ENCODE measurements around the gene AFAP1. TPM values are rescaled to one million over a fixed set of nuclear protein-coding genes. Genes with fewer than 3 reads are reported as not detected.

AFAP1 gene
- total RNA-seq, 1 donor from 2014 or later: 27.8 TPM

GRCh38 chr4:7744142-7744804 is 195.4 kb downstream of the AFAP1 start:
- DNase-seq (ENCODE audit: low spot score): no peak
- no peak for TF ChIP-seq CTCF (IDR thresholded peaks at IDR 0.05; ENCODE audit: unreplicated experiment)
- no peaks in the 10 kb centered on the region for H3K4me1 Mint-ChIP-seq (ENCODE audit: unreplicated experiment)
- peaks cover 9% of the 10 kb centered on the region for H3K27me3 Mint-ChIP-seq (ENCODE audit: unreplicated experiment)
- H3K4me3 Mint-ChIP-seq (ENCODE audit: unreplicated experiment): no peak overlapping the region
- no peaks in the 10 kb centered on the region for H3K36me3 Mint-ChIP-seq (ENCODE audit: low read depth, unreplicated experiment)
- H3K9me3 Mint-ChIP-seq (ENCODE audit: unreplicated experiment): no peaks in the 10 kb centered on the region
- no peak overlapping the region for H3K27ac Mint-ChIP-seq (ENCODE audit: unreplicated experiment)

GRCh38 chr4:7742807-7743280 is 196.8 kb downstream of the AFAP1 start:
- H3K4me1 Mint-ChIP-seq (ENCODE audit: unreplicated experiment): no peaks in the 10 kb centered on the region
- no peaks in the 10 kb centered on the region for H3K9me3 Mint-ChIP-seq (ENCODE audit: unreplicated experiment)
- peaks cover 11% of the 10 kb centered on the region for H3K27me3 Mint-ChIP-seq (ENCODE audit: unreplicated experiment)
- no peak for DNase-seq (ENCODE audit: low spot score)
- H3K36me3 Mint-ChIP-seq (ENCODE audit: low read depth, unreplicated experiment): no peaks in the 10 kb centered on the region
- no peak overlapping the region for H3K27ac Mint-ChIP-seq (ENCODE audit: unreplicated experiment)
- no peak overlapping the region for H3K4me3 Mint-ChIP-seq (ENCODE audit: unreplicated experiment)
- TF ChIP-seq CTCF (IDR thresholded peaks at IDR 0.05; ENCODE audit: unreplicated experiment): no peak

GRCh38 chr4:7741946-7742806 is 197.5 kb downstream of the AFAP1 start:
- no peak for DNase-seq (ENCODE audit: low spot score)
- H3K9me3 Mint-ChIP-seq (ENCODE audit: unreplicated experiment): no peaks in the 10 kb centered on the region
- no peak overlapping the region for H3K27ac Mint-ChIP-seq (ENCODE audit: unreplicated experiment)
- H3K36me3 Mint-ChIP-seq (ENCODE audit: low read depth, unreplicated experiment): no peaks in the 10 kb centered on the region
- H3K27me3 Mint-ChIP-seq (ENCODE audit: unreplicated experiment): peaks cover 8% of the 10 kb centered on the region
- no peaks in the 10 kb centered on the region for H3K4me1 Mint-ChIP-seq (ENCODE audit: unreplicated experiment)
- TF ChIP-seq CTCF (IDR thresholded peaks at IDR 0.05; ENCODE audit: unreplicated experiment): no peak
- H3K4me3 Mint-ChIP-seq (ENCODE audit: unreplicated experiment): no peak overlapping the region

GRCh38 chr4:7740866-7741525 is 198.7 kb downstream of the AFAP1 start:
- no peak for TF ChIP-seq CTCF (IDR thresholded peaks at IDR 0.05; ENCODE audit: unreplicated experiment)
- no peak overlapping the region for H3K27ac Mint-ChIP-seq (ENCODE audit: unreplicated experiment)

More at GRCh38 chr4:7740866-7741525, 198.7 kb downstream of the AFAP1 start:
- Mint-ChIP-seq H3K36me3 (ENCODE audit: low read depth, unreplicated experiment) (no peaks in the 10 kb centered on the region), H3K27me3 (ENCODE audit: unreplicated experiment) (peaks cover 5% of the 10 kb centered on the region), H3K4me3 (ENCODE audit: unreplicated experiment) (no peak overlapping the region), H3K9me3 (ENCODE audit: unreplicated experiment) (no peaks in the 10 kb centered on the region), H3K4me1 (ENCODE audit: unreplicated experiment) (no peaks in the 10 kb centered on the region)
- DNase-seq (ENCODE audit: low spot score): no peak

Measured in endothelial cell (in vitro differentiated cells).